ENCODE data around the gene UBE2I. TPM values are rescaled to one million over a fixed set of nuclear protein-coding genes. Genes with fewer than 3 reads are reported as not detected.

The UBE2I gene
- total RNA-seq, 1 experiment from 2014 or later, result 229 TPM

GRCh38 chr16:1279945-1280589, 29.4 kb upstream of the UBE2I start:
- Mint-ChIP-seq H3K4me1 (peaks cover 10% of the 10 kb centered on the region), H3K36me3 (no peaks in the 10 kb centered on the region), H3K27ac (no peak overlapping the region), H3K27me3 (ENCODE audit: low read depth) (peaks cover 4% of the 10 kb centered on the region; the same call in 1 of the 2 replicates), H3K9me3 (no peaks in the 10 kb centered on the region), H3K4me3 (no peak overlapping the region)
- TF ChIP-seq NFATC4 (CRISPR knock-in tag; IDR thresholded peaks at IDR 0.05), result no peak
- TF ChIP-seq HMGXB4 (CRISPR knock-in tag; IDR thresholded peaks at IDR 0.05), result no peak
- no peak for TF ChIP-seq ETV6 (CRISPR knock-in tag; IDR thresholded peaks at IDR 0.05)
- no peak for TF ChIP-seq ZBTB43 (CRISPR knock-in tag; IDR thresholded peaks at IDR 0.05)
- TF ChIP-seq AR (CRISPR knock-in tag; IDR thresholded peaks at IDR 0.05), result no peak
- TF ChIP-seq NFYB (CRISPR knock-in tag; conservative IDR thresholded peaks at IDR 0.05; ENCODE audit: low read depth), result no peak
- no peak for TF ChIP-seq FOXP1 (CRISPR knock-in tag; IDR thresholded peaks at IDR 0.05; ENCODE audit: borderline replicate concordance)
- no peak for TF ChIP-seq GRHL2 (CRISPR knock-in tag; IDR thresholded peaks at IDR 0.05; ENCODE audit: insufficient replicate concordance, severe bottlenecking)
- no peak for TF ChIP-seq STAT6 (CRISPR knock-in tag; conservative IDR thresholded peaks at IDR 0.05; ENCODE audit: low read depth)
- TF ChIP-seq SP1 (CRISPR knock-in tag; conservative IDR thresholded peaks at IDR 0.05), result no peak
- no peak for TF ChIP-seq MLX (CRISPR knock-in tag; IDR thresholded peaks at IDR 0.05)
- TF ChIP-seq ZNF425 (CRISPR knock-in tag; conservative IDR thresholded peaks at IDR 0.05), result no peak
- TF ChIP-seq GABPB1 (CRISPR knock-in tag; IDR thresholded peaks at IDR 0.05), result no peak
- no peak for TF ChIP-seq JUN (CRISPR knock-in tag; IDR thresholded peaks at IDR 0.05)
- no peak for TF ChIP-seq NR3C1 (CRISPR knock-in tag; conservative IDR thresholded peaks at IDR 0.05; ENCODE audit: low read depth)
- no peak for TF ChIP-seq RORB (CRISPR knock-in tag; IDR thresholded peaks at IDR 0.05)
- CTCF ChIA-PET, result interaction anchor here (0.6 to 2.6 kb wide), 5 partner anchors 10 to 1092 kb away, joined by 3 to 6 read pairs (median 5); no protein-coding TSS in a partner anchor
- no peak for DNase-seq (ENCODE audit: low spot score)
- POLR2A ChIA-PET, result no interaction called here
- ATAC-seq, result no peak

Data from WTC11 (cell line).